AG09319 (cell line): ENCODE data around the gene NR2F6.
A peak's percentile ranks its signal among the peaks of the same experiment; 100 is the strongest.

ENCODE experiments used
- DNase-seq: peaks from one replicate; pipeline ENCODE4 v3.0.0-alpha.2; 2010; ENCODE audit warnings: low read depth; ENCODE audit errors: extremely low read depth
- CTCF ChIP-seq: IDR thresholded peaks from 2 replicates; pipeline ENCODE4 v1.5.1; 2011; ENCODE audit warnings: low read depth, mild to moderate bottlenecking, inconsistent platforms, low read length, moderate library complexity

The NR2F6 gene

GRCh38 chr19:17210296-17210695, 35.4 kb downstream of the NR2F6 start:
- DNase-seq, result no peak
- no peak for TF ChIP-seq CTCF

GRCh38 chr19:17209126-17210036, 36.3 kb downstream of the NR2F6 start:
- DNase-seq, result no peak
- TF ChIP-seq CTCF, result no peak

GRCh38 chr19:17206736-17207581, 38.8 kb downstream of the NR2F6 start:
- no peak for DNase-seq
- TF ChIP-seq CTCF, result no peak

GRCh38 chr19:17205237-17206140, 40.2 kb downstream of the NR2F6 start:
- TF ChIP-seq CTCF, result peak; percentile 69
- DNase-seq, result no peak

GRCh38 chr19:17202713-17203112, 43.0 kb downstream of the NR2F6 start:
- no peak for DNase-seq

GRCh38 chr19:17202249-17202648, 43.5 kb downstream of the NR2F6 start:
- no peak for TF ChIP-seq CTCF
- DNase-seq, result no peak

More at GRCh38 chr19:17202713-17203112, 43.0 kb downstream of the NR2F6 start:
- no peak for TF ChIP-seq CTCF
